Activated naive CD8-positive, alpha-beta T cell treated with anti-CD3 and anti-CD28 coated beads, Interleukin-2, amount 50 U/mL, for 24 hours (primary cell): ENCODE data around the gene SIPA1L3.
"Not testable (repeated sequence)": the region's sequence is repeated elsewhere in the genome, so short reads cannot be mapped to it uniquely, and the experiment has no call there.

Source experiments
- ATAC-seq: fragments of 150-1000 bp; cut with Tn5 transposase; one replicate; pipeline ENCODE4 v1.10.0; 2021
- DNase-seq: peaks from one replicate; pipeline ENCODE4 v3.0.0; 2021
- H3K27ac Mint-ChIP-seq: one replicate; pipeline ENCODE4 v1.8.0; 2021; ENCODE audit warnings: mild to moderate bottlenecking, mixed read lengths
- H3K27me3 Mint-ChIP-seq: one replicate; pipeline ENCODE4 v1.8.0; 2021; ENCODE audit warnings: mixed read lengths
- H3K36me3 Mint-ChIP-seq: one replicate; pipeline ENCODE4 v1.8.0; 2021; ENCODE audit warnings: low read depth, mixed read lengths
- H3K4me1 Mint-ChIP-seq: one replicate; pipeline ENCODE4 v1.8.0; 2021; ENCODE audit warnings: mixed read lengths
- H3K4me3 Mint-ChIP-seq: one replicate; pipeline ENCODE4 v1.8.0; 2021; ENCODE audit warnings: mild to moderate bottlenecking, moderate library complexity, mixed read lengths
- H3K9me3 Mint-ChIP-seq: one replicate; pipeline ENCODE4 v1.8.0; 2021; ENCODE audit warnings: mixed read lengths

The SIPA1L3 gene

GRCh38 chr19:38015761-38016160, 108.8 kb downstream of the SIPA1L3 start:
- Mint-ChIP-seq H3K36me3 (peaks cover 2% of the 10 kb centered on the region), H3K9me3 (no peaks in the 10 kb centered on the region), H3K27me3 (no peaks in the 10 kb centered on the region), H3K4me3 (no peak overlapping the region), H3K4me1 (peaks cover 5% of the 10 kb centered on the region), H3K27ac (no peak overlapping the region)
- DNase-seq = no peak
- ATAC-seq = no peak

DNA sequence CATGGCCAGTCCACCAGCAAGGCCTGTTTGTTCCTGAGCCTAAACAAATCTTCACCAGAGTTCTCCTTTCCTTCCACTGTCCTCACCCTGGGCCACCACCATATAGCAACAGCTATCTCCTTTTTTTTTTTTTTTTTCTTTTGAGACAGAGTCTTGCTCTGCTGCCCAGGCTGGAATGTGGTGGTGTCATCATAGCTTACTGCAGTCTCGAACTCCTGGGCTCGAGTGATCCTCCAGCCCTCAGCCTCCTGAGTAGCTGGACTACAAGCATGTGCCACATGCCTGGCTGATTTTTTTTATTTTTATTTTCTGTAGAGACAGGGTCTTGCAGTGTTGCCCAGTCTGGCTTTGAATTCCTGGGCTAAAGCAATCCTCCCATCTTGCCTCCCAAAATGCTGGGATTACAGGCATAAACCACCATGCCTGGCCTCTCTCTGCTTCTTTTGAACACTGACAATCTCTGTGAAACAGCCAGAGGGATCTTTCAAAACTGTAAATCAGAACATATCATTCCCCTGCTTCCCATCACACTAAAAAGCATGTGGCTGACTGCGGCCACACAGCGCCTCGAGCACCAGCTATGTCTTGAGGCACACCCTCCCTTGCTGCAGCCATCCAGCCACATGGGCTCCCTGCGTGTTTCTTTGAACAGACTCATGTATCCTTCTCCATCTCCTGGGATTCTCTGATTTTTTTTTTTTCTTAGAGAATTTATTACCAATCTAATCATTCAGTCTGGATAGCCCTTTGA, 110.6 kb downstream of the SIPA1L3 start:
- H3K4me1 Mint-ChIP-seq = peaks cover 3% of the 10 kb centered on the region
- H3K36me3 Mint-ChIP-seq = peaks cover 2% of the 10 kb centered on the region
- no peaks in the 10 kb centered on the region for H3K27me3 Mint-ChIP-seq
- ATAC-seq = no peak
- H3K4me3 Mint-ChIP-seq = no peak overlapping the region
- no peak for DNase-seq
- H3K9me3 Mint-ChIP-seq = no peaks in the 10 kb centered on the region
- no peak overlapping the region for H3K27ac Mint-ChIP-seq

DNA sequence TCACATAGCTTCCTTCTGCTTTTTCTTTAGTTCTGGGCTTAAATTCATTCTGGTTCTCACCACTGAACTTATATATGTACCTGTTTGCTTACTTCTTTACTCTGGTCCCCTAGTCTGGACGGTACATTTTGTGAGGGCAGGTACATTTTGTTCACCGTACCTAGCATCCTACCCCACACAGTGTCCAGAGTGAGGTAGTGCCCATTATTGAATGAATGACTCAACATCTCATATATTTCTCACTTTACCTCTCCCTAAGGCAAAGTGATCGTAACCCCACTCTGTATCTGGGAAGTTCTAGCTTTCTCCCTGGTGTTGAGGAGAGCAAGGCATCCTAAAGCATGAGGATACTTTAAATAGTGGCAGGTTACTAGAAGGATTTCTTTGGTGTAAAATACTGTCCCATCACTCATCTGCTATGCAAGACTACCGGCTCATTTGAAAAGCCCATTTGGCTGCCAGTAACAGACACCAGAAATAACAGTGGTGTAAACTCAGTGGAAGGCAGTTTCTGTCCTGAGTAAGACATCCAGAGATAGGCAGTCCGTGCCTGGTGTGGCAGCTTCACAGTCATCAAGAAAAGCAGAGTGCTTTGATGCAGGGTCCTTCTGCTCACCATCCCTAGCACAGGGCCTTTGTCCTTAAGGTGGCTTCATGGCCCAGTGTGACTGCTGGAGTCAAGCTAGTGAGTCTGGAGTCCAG, 111.8 kb downstream of the SIPA1L3 start:
- H3K36me3 Mint-ChIP-seq = peaks cover 2% of the 10 kb centered on the region
- H3K27ac Mint-ChIP-seq = no peak overlapping the region

GRCh38 chr19:38019396-38019724, 112.4 kb downstream of the SIPA1L3 start:
- ATAC-seq (no peak), DNase-seq (no peak)
- peaks cover 8% of the 10 kb centered on the region for H3K4me1 Mint-ChIP-seq
- H3K4me3 Mint-ChIP-seq = no peak overlapping the region
- H3K27me3 Mint-ChIP-seq = no peaks in the 10 kb centered on the region
- no peaks in the 10 kb centered on the region for H3K9me3 Mint-ChIP-seq
- H3K36me3 Mint-ChIP-seq = peaks cover 2% of the 10 kb centered on the region
- no peak overlapping the region for H3K27ac Mint-ChIP-seq

More for the DNA sequence above, 111.8 kb downstream of the SIPA1L3 start:
- ATAC-seq (no peak), DNase-seq (no peak)
- Mint-ChIP-seq H3K27me3 (no peaks in the 10 kb centered on the region), H3K4me3 (no peak overlapping the region), H3K4me1 (peaks cover 7% of the 10 kb centered on the region), H3K9me3 (no peaks in the 10 kb centered on the region)

GRCh38 chr19:38020311-38020710, 113.3 kb downstream of the SIPA1L3 start:
- Mint-ChIP-seq H3K4me1 (peaks cover 12% of the 10 kb centered on the region), H3K4me3 (no peak overlapping the region), H3K27me3 (no peaks in the 10 kb centered on the region), H3K9me3 (no peaks in the 10 kb centered on the region), H3K36me3 (peaks cover 2% of the 10 kb centered on the region), H3K27ac (no peak overlapping the region)
- ATAC-seq (no peak), DNase-seq (no peak)

GRCh38 chr19:38021352-38021751, 114.3 kb downstream of the SIPA1L3 start:
- DNase-seq (no peak), ATAC-seq (no peak)
- H3K27ac Mint-ChIP-seq = no peak overlapping the region
- H3K4me1 Mint-ChIP-seq = peaks cover 13% of the 10 kb centered on the region
- no peaks in the 10 kb centered on the region for H3K27me3 Mint-ChIP-seq
- H3K36me3 Mint-ChIP-seq = no peaks in the 10 kb centered on the region
- no peak overlapping the region for H3K4me3 Mint-ChIP-seq
- H3K9me3 Mint-ChIP-seq = no peaks in the 10 kb centered on the region

- no peak for DNase-seq
- no peak overlapping the region for H3K4me3 Mint-ChIP-seq
- no peak overlapping the region for H3K27ac Mint-ChIP-seq
- peaks cover 13% of the 10 kb centered on the region for H3K4me1 Mint-ChIP-seq
- ATAC-seq = no peak
- no peaks in the 10 kb centered on the region for H3K27me3 Mint-ChIP-seq
- H3K9me3 Mint-ChIP-seq = no peaks in the 10 kb centered on the region
- no peaks in the 10 kb centered on the region for H3K36me3 Mint-ChIP-seq
Measured at GRCh38 chr19:38022791-38023670, 116.0 kb downstream of the SIPA1L3 start.

GRCh38 chr19:38023671-38024541, 116.9 kb downstream of the SIPA1L3 start:
- ATAC-seq = no peak
- H3K4me1 Mint-ChIP-seq = peaks cover 13% of the 10 kb centered on the region
- H3K27me3 Mint-ChIP-seq = no peaks in the 10 kb centered on the region
- H3K4me3 Mint-ChIP-seq = no peak overlapping the region
- H3K36me3 Mint-ChIP-seq = no peaks in the 10 kb centered on the region
- H3K27ac Mint-ChIP-seq = no peak overlapping the region
- no peaks in the 10 kb centered on the region for H3K9me3 Mint-ChIP-seq
- no peak for DNase-seq

GRCh38 chr19:38024992-38025908, 118.2 kb downstream of the SIPA1L3 start:
- Mint-ChIP-seq H3K4me1 (peaks cover 12% of the 10 kb centered on the region), H3K27me3 (no peaks in the 10 kb centered on the region), H3K36me3 (peaks cover 4% of the 10 kb centered on the region), H3K4me3 (no peak overlapping the region), H3K27ac (no peak overlapping the region), H3K9me3 (no peaks in the 10 kb centered on the region)
- DNase-seq (no peak), ATAC-seq (no peak)

- Mint-ChIP-seq H3K27me3 (no peaks in the 10 kb centered on the region), H3K9me3 (no peaks in the 10 kb centered on the region), H3K4me3 (no peak overlapping the region), H3K36me3 (peaks cover 7% of the 10 kb centered on the region), H3K27ac (no peak overlapping the region), H3K4me1 (peaks cover 10% of the 10 kb centered on the region)
- no peak for DNase-seq
- ATAC-seq = no peak
Measured at GRCh38 chr19:38025909-38026307, 118.9 kb downstream of the SIPA1L3 start.

DNA sequence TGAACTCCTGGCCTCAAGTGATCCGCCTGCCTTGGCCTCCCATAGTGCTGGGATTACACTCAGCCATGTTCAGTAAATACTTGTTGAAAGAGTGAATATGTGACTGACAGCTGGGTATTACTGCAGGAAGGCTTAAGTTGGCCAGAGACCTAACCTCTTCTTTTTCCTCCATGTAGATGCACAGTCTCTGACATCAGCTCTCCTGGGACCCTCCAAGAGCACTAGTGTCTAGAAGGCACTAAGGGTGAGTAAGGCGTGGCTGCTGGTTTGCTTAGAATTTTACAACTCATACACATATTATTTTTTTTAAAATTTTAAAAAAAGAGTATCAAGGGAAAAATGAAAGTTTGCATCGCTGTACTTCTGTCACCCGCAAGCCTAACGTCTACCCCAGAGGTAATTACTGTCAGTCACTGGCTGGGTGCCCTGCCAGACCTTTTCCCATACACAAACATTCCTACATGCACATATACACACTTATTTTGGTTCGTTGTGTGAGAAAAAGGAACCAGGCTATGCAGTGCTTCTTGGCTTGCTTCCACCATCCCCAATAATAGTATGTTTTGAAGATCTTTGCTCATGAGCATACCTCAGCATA, 122.0 kb downstream of the SIPA1L3 start:
- H3K4me3 Mint-ChIP-seq = no peak overlapping the region
- peaks cover 14% of the 10 kb centered on the region for H3K36me3 Mint-ChIP-seq
- H3K27me3 Mint-ChIP-seq = no peaks in the 10 kb centered on the region
- ATAC-seq (no peak), DNase-seq (no peak)
- no peaks in the 10 kb centered on the region for H3K9me3 Mint-ChIP-seq
- H3K27ac Mint-ChIP-seq = no peak overlapping the region
- H3K4me1 Mint-ChIP-seq = peaks cover 11% of the 10 kb centered on the region

DNA sequence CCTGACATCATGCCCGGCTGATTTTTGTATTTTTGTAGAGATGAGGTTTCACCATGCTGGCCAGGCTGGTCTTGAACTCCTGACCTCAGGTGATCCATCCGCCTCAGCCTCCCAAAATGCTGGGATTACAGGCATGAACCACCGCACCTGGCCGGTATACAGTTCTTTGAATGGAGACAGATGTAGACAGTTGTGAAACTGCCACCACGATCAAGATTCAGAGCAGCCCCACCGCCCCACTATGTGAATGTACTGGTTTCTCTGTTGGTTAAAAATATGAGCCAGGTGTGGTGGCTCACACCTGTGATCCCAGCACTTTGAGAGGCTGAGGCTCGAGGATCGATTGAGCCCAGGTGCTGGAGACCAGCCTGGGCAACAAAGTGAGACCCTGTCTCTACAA, 123.0 kb downstream of the SIPA1L3 start:
- not testable (repeated sequence) for H3K27me3 Mint-ChIP-seq, H3K9me3 Mint-ChIP-seq, ATAC-seq, H3K27ac Mint-ChIP-seq, H3K4me1 Mint-ChIP-seq, DNase-seq, H3K4me3 Mint-ChIP-seq
- H3K36me3 Mint-ChIP-seq = peaks cover 14% of the 10 kb centered on the region
